Vagina (tissue), 2 donors: Measurements from ENCODE around the gene CNTNAP5.

Experiments
- POLR2A ChIP-seq, 2 donors: fragments of 450-650 bp; IDR thresholded peaks; one replicate each; pipeline ENCODE4 v1.6.1; 2017; ENCODE audit warnings: antibody characterized with exemption in 2 of 2, mild to moderate bottlenecking in 2 of 2, moderate library complexity in 2 of 2
- TF ChIP-seq, protein P1 (sequence below), 3 experiments: fragments of 450-650 bp in 2 of 3; fragments of 200-600 bp in 1 of 3; sonication (generic) in 1 of 3; IDR thresholded peaks; one replicate each; pipeline ENCODE4 v1.5.1; 2017 to 2019; ENCODE audit warnings: antibody characterized with exemption in 3 of 3, mild to moderate bottlenecking in 2 of 3, moderate library complexity in 2 of 3

DNA sequence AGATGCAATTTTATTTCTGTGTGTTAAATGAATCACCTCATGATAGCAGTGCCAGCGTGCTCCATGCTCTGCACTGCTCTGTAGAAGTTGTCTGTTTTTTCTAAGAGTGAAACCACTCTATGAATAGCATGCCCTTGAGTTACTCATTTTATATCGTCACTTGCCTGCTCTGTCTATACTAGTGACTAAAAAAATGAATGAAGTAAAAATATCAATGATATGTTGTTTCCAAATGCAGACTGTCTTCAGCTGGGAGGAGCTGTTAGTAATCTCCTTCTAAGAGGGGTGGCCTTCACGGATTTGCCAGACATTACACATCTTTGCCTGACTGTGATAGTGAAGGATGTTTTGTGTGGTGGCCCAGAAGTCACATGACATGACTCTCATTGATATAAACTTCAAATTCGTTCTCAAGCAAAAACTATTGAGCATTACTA, 852.1 kb downstream of the CNTNAP5 start:
- TF ChIP-seq, protein P1, sequence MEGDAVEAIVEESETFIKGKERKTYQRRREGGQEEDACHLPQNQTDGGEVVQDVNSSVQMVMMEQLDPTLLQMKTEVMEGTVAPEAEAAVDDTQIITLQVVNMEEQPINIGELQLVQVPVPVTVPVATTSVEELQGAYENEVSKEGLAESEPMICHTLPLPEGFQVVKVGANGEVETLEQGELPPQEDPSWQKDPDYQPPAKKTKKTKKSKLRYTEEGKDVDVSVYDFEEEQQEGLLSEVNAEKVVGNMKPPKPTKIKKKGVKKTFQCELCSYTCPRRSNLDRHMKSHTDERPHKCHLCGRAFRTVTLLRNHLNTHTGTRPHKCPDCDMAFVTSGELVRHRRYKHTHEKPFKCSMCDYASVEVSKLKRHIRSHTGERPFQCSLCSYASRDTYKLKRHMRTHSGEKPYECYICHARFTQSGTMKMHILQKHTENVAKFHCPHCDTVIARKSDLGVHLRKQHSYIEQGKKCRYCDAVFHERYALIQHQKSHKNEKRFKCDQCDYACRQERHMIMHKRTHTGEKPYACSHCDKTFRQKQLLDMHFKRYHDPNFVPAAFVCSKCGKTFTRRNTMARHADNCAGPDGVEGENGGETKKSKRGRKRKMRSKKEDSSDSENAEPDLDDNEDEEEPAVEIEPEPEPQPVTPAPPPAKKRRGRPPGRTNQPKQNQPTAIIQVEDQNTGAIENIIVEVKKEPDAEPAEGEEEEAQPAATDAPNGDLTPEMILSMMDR (IDR thresholded peaks at IDR 0.05): no peak
- TF ChIP-seq POLR2A (IDR thresholded peaks at IDR 0.05): no peak
